Measurements from ENCODE around the gene CD9.
"Not testable (repeated sequence)": the region's sequence is repeated elsewhere in the genome, so short reads cannot be mapped to it uniquely, and the experiment has no call there.

Gene CD9

DNA sequence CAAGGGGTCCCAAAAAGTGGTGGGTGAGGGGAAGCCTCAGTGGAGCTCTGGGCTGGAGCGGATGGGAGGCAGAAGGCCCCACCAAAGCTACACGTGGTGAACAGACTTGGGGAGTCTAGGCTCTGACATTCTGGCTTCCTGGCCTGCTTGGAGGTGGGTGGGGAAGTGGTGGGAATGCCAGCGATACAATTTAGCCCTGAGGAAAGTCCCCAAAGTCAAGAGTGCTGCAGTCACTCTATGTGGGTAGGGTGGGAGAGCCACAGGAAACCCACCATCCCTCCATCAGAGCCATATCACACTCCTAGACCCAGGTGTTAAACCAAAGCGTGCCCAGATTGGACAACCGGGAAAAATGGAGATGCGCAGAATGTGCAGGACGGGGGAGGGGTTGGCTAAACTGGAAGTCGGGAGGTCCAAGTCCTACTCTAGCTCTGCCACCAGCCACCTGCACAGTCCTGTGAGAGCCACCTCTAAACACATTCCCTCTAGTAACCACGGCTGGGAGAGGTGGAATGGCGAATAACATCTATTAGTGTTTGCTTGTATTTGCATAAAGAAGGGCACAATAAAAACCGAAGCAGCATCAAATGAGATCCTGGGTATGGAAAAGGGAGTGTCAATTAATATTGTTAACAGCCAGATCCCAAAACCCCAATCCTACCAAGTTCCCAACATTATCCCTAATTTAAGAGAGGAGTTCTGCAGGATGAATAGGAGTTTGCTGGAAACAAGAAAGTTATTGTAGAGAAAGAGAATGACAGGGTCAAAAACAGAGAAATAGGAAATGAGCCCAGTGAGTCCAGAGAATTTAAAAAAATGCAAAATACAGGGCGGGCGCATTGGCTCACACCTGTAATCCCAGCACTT is 14.0 kb upstream of the CD9 start:
- no peak overlapping the region for H3K27ac ChIP-seq (ENCODE audit: low read length)
- TF ChIP-seq, protein P1, sequence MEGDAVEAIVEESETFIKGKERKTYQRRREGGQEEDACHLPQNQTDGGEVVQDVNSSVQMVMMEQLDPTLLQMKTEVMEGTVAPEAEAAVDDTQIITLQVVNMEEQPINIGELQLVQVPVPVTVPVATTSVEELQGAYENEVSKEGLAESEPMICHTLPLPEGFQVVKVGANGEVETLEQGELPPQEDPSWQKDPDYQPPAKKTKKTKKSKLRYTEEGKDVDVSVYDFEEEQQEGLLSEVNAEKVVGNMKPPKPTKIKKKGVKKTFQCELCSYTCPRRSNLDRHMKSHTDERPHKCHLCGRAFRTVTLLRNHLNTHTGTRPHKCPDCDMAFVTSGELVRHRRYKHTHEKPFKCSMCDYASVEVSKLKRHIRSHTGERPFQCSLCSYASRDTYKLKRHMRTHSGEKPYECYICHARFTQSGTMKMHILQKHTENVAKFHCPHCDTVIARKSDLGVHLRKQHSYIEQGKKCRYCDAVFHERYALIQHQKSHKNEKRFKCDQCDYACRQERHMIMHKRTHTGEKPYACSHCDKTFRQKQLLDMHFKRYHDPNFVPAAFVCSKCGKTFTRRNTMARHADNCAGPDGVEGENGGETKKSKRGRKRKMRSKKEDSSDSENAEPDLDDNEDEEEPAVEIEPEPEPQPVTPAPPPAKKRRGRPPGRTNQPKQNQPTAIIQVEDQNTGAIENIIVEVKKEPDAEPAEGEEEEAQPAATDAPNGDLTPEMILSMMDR (IDR thresholded peaks at IDR 0.05; ENCODE audit: borderline replicate concordance, extremely low read depth, low read length, poor library complexity, severe bottlenecking): no peak
- TF ChIP-seq EZH2 (IDR thresholded peaks at IDR 0.05; ENCODE audit: borderline replicate concordance, low read depth, low read length, severe bottlenecking): no peak

DNA sequence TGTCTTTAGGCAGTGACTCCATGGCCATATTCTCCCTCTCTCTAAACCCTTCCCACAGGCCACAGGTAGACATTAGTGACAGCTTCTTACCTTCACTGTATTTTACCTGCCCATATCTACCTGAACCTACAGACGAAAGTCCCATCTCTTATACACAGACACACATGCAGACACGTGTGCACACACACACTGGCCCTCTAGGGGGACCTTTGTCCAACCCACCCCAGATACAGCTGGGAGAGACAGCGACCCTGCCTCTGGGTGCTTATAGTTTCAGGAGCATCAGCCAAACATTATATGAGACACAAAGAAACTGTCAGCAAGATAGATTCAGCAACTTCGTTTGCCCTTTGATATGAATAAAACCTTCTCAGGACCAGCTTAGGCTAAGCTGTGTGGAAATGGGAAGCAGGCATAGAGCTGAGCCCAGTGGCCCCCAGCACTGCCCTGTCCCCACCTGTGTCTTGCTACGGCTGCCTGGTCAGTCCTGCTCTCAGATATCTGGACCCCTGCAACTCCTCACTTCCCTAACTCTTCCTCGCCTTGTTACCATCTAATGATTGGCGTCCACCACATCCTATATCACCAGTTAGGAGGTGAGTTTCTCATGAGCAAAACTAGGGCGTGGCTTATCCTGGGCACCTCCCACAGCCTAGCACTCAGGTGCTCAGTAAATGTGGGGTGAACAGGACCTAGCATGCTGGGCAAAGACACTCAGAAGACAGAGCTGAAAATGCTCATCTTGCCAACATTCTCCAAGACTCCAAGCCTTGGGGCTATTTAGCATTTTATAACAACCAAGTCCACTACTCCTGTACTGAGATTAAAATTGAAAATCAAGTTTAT is 12.0 kb upstream of the CD9 start:
- Histone ChIP-seq H3K9me3 (ENCODE audit: insufficient read depth, low read length, severe bottlenecking) (no peaks in the 10 kb centered on the region), H3K27ac (ENCODE audit: low read length) (no peak overlapping the region), H3K27me3 (ENCODE audit: insufficient read depth, low read length, poor library complexity) (peaks cover 18% of the 10 kb centered on the region), H3K36me3 (ENCODE audit: insufficient read depth, low read length) (no peaks in the 10 kb centered on the region), H4K20me1 (ENCODE audit: insufficient read depth, low read length) (no peaks in the 10 kb centered on the region), H2AFZ (ENCODE audit: low read depth, low read length) (no peak overlapping the region), H3K4me1 (ENCODE audit: insufficient read depth, low read length) (no peaks in the 10 kb centered on the region), H3K79me2 (ENCODE audit: insufficient read depth, low read length) (no peaks in the 10 kb centered on the region), H3K4me3 (ENCODE audit: low read depth in 1 of 2, low read length in 2 of 2) (no peak overlapping the region), H3K4me2 (ENCODE audit: insufficient read depth, low read length) (no peak overlapping the region), H3K9ac (ENCODE audit: low read depth, low read length) (no peak overlapping the region)
- TF ChIP-seq, protein P1 (IDR thresholded peaks at IDR 0.05; ENCODE audit: borderline replicate concordance, extremely low read depth, low read length, poor library complexity, severe bottlenecking): no peak
- no peak for TF ChIP-seq EZH2 (IDR thresholded peaks at IDR 0.05; ENCODE audit: borderline replicate concordance, low read depth, low read length, severe bottlenecking)
- DNase-seq (no peak), ATAC-seq (ENCODE audit: insufficient read depth, low read depth) (no peak)

More for the DNA sequence above, 14.0 kb upstream of the CD9 start:
- no peak for DNase-seq
- H4K20me1 ChIP-seq (ENCODE audit: insufficient read depth, low read length): no peaks in the 10 kb centered on the region
- no peak overlapping the region for H3K4me2 ChIP-seq (ENCODE audit: insufficient read depth, low read length)
- no peaks in the 10 kb centered on the region for H3K79me2 ChIP-seq (ENCODE audit: insufficient read depth, low read length)
- H3K27me3 ChIP-seq (ENCODE audit: insufficient read depth, low read length, poor library complexity): peaks cover 13% of the 10 kb centered on the region
- no peaks in the 10 kb centered on the region for H3K9me3 ChIP-seq (ENCODE audit: insufficient read depth, low read length, severe bottlenecking)
- H2AFZ ChIP-seq (ENCODE audit: low read depth, low read length): no peak overlapping the region
- H3K4me1 ChIP-seq (ENCODE audit: insufficient read depth, low read length): no peaks in the 10 kb centered on the region
- H3K4me3 ChIP-seq (ENCODE audit: low read depth in 1 of 2, low read length in 2 of 2): no peak overlapping the region
- H3K9ac ChIP-seq (ENCODE audit: low read depth, low read length): no peak overlapping the region
- H3K36me3 ChIP-seq (ENCODE audit: insufficient read depth, low read length): no peaks in the 10 kb centered on the region
- no peak for ATAC-seq (ENCODE audit: insufficient read depth, low read depth)

DNA sequence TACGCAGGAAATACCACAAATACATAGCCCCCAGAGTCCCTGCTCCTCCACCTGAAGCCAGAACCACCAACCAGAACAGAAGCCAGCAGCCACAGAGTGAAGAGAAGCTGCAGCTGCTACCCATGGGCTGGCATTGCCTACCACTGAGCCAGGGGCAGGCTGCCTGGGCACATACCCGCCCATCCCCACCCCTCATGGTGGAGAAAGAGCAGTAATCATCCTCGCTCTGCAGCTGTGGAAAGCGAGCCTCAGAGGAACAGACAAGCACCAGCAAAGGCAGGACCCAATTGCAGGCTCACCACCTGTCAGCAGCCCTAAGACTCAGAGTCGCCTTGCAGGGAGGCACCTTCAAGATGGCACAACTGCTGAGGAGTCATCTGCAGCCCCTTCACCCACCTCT is 11.2 kb upstream of the CD9 start:
- Histone ChIP-seq H4K20me1 (ENCODE audit: insufficient read depth, low read length) (no peaks in the 10 kb centered on the region), H2AFZ (ENCODE audit: low read depth, low read length) (no peak overlapping the region), H3K9me3 (ENCODE audit: insufficient read depth, low read length, severe bottlenecking) (no peaks in the 10 kb centered on the region), H3K36me3 (ENCODE audit: insufficient read depth, low read length) (no peaks in the 10 kb centered on the region), H3K79me2 (ENCODE audit: insufficient read depth, low read length) (no peaks in the 10 kb centered on the region), H3K4me2 (ENCODE audit: insufficient read depth, low read length) (no peak overlapping the region), H3K27ac (ENCODE audit: low read length) (no peak overlapping the region), H3K4me3 (ENCODE audit: low read depth in 1 of 2, low read length in 2 of 2) (no peak overlapping the region), H3K4me1 (ENCODE audit: insufficient read depth, low read length) (no peaks in the 10 kb centered on the region), H3K27me3 (ENCODE audit: insufficient read depth, low read length, poor library complexity) (peaks cover 25% of the 10 kb centered on the region), H3K9ac (ENCODE audit: low read depth, low read length) (no peak overlapping the region)
- TF ChIP-seq, protein P1 (IDR thresholded peaks at IDR 0.05; ENCODE audit: borderline replicate concordance, extremely low read depth, low read length, poor library complexity, severe bottlenecking): no peak
- no peak for TF ChIP-seq EZH2 (IDR thresholded peaks at IDR 0.05; ENCODE audit: borderline replicate concordance, low read depth, low read length, severe bottlenecking)
- DNase-seq: no peak
- ATAC-seq (ENCODE audit: insufficient read depth, low read depth): peak; percentile 29; the same call in 1 of the 3 replicates

GRCh38 chr12:6189952-6190598 is 10.1 kb upstream of the CD9 start:
- not testable (repeated sequence) for H3K79me2 ChIP-seq (ENCODE audit: insufficient read depth, low read length); H3K9ac ChIP-seq (ENCODE audit: low read depth, low read length); DNase-seq; ATAC-seq (ENCODE audit: insufficient read depth, low read depth); H3K27ac ChIP-seq (ENCODE audit: low read length); H2AFZ ChIP-seq (ENCODE audit: low read depth, low read length); H4K20me1 ChIP-seq (ENCODE audit: insufficient read depth, low read length); H3K4me1 ChIP-seq (ENCODE audit: insufficient read depth, low read length); H3K36me3 ChIP-seq (ENCODE audit: insufficient read depth, low read length); H3K9me3 ChIP-seq (ENCODE audit: insufficient read depth, low read length, severe bottlenecking); H3K4me3 ChIP-seq (ENCODE audit: low read depth in 1 of 2, low read length in 2 of 2); H3K4me2 ChIP-seq (ENCODE audit: insufficient read depth, low read length)
- H3K27me3 ChIP-seq (ENCODE audit: insufficient read depth, low read length, poor library complexity): peaks cover 29% of the 10 kb centered on the region

DNA sequence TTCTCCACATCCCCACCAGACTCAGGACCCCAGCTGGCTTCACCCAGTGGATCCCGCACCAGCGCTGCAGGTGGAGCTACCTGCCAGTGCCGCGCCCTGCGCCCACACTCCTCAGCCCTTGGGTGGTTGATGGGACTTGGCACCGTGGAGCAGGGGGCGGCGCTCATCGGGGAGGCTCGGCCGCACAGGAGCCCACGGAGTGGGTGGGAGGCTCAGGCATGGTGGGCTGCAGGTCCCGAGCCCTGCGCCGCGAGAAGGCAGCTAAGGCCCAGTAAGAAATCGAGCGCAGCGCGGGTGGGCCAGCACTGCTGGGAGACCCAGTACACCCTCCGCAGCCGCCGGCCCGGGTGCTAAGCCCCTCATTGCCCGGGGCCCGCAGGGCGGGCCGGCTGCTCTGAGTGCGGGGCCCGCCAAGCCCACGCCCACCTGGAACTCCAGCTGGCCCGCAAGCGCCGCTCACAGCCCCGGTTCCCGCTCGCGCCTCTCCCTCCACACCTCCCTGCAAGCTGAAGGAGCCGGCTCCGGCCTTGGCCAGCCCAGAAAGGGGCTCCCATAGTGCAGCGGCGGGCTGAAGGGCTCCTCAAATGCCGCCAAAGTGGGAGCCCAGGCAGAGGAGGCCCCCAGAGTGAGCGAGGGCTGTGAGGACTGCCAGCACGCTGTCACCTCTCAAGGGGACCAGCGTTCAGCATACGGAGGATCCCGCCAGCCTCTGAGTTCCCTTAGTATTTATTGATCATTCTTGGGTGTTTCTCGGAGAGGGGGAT is 9.3 kb upstream of the CD9 start:
- H4K20me1 ChIP-seq (ENCODE audit: insufficient read depth, low read length); H3K4me2 ChIP-seq (ENCODE audit: insufficient read depth, low read length); H3K4me1 ChIP-seq (ENCODE audit: insufficient read depth, low read length); DNase-seq; H3K9me3 ChIP-seq (ENCODE audit: insufficient read depth, low read length, severe bottlenecking); H3K9ac ChIP-seq (ENCODE audit: low read depth, low read length); H3K4me3 ChIP-seq (ENCODE audit: low read depth in 1 of 2, low read length in 2 of 2); ATAC-seq (ENCODE audit: insufficient read depth, low read depth); H3K36me3 ChIP-seq (ENCODE audit: insufficient read depth, low read length); H3K79me2 ChIP-seq (ENCODE audit: insufficient read depth, low read length); H2AFZ ChIP-seq (ENCODE audit: low read depth, low read length); H3K27ac ChIP-seq (ENCODE audit: low read length): not testable (repeated sequence)
- peaks cover 29% of the 10 kb centered on the region for H3K27me3 ChIP-seq (ENCODE audit: insufficient read depth, low read length, poor library complexity)

Data from DND-41 (cell line).